ENCODE results near the gene CNTNAP2.

CNTNAP2 gene

GRCh38 chr7:146725520-146725919, 608.9 kb downstream of the CNTNAP2 start:
- no peak overlapping the region for H3K27ac ChIP-seq
- no peak for DNase-seq (ENCODE audit: low read depth, low spot score)

- DNase-seq (ENCODE audit: low read depth, low spot score), result no peak
- no peak overlapping the region for H3K27ac ChIP-seq
Measured at GRCh38 chr7:146728141-146728540, 611.5 kb downstream of the CNTNAP2 start.

GRCh38 chr7:146728611-146729010, 612.0 kb downstream of the CNTNAP2 start:
- no peak overlapping the region for H3K27ac ChIP-seq
- no peak for DNase-seq (ENCODE audit: low read depth, low spot score)

- H3K27ac ChIP-seq, result no peak overlapping the region
- no peak for DNase-seq (ENCODE audit: low read depth, low spot score)
Measured at GRCh38 chr7:146731185-146731584, 614.6 kb downstream of the CNTNAP2 start.

- DNase-seq (ENCODE audit: low read depth, low spot score), result no peak
- H3K27ac ChIP-seq, result no peak overlapping the region
Measured at GRCh38 chr7:146735992-146736391, 619.4 kb downstream of the CNTNAP2 start.

- no peak overlapping the region for H3K27ac ChIP-seq
- DNase-seq (ENCODE audit: low read depth, low spot score), result no peak
Measured at GRCh38 chr7:146736446-146737190, 620.0 kb downstream of the CNTNAP2 start.

- H3K27ac ChIP-seq, result no peak overlapping the region
- DNase-seq (ENCODE audit: low read depth, low spot score), result no peak
Measured at GRCh38 chr7:146740039-146740438, 623.4 kb downstream of the CNTNAP2 start.

- DNase-seq (ENCODE audit: low read depth, low spot score), result no peak
Measured at GRCh38 chr7:146741911-146742310, 625.3 kb downstream of the CNTNAP2 start.

GRCh38 chr7:146754385-146754784, 637.8 kb downstream of the CNTNAP2 start:
- no peak overlapping the region for H3K27ac ChIP-seq
- DNase-seq (ENCODE audit: low read depth, low spot score), result no peak

More at GRCh38 chr7:146741911-146742310, 625.3 kb downstream of the CNTNAP2 start:
- H3K27ac ChIP-seq, result no peak overlapping the region

GRCh38 chr7:146755585-146755984, 639.0 kb downstream of the CNTNAP2 start:
- no peak for DNase-seq (ENCODE audit: low read depth, low spot score)
- no peak overlapping the region for H3K27ac ChIP-seq

GRCh38 chr7:146764458-146764857, 647.9 kb downstream of the CNTNAP2 start:
- no peak overlapping the region for H3K27ac ChIP-seq
- no peak for DNase-seq (ENCODE audit: low read depth, low spot score)

GRCh38 chr7:146768957-146769356, 652.4 kb downstream of the CNTNAP2 start:
- DNase-seq (ENCODE audit: low read depth, low spot score), result no peak
- no peak overlapping the region for H3K27ac ChIP-seq

- H3K27ac ChIP-seq, result no peak overlapping the region
- DNase-seq (ENCODE audit: low read depth, low spot score), result no peak
Measured at GRCh38 chr7:146772601-146773000, 656.0 kb downstream of the CNTNAP2 start.

GRCh38 chr7:146773506-146773905, 656.9 kb downstream of the CNTNAP2 start:
- DNase-seq (ENCODE audit: low read depth, low spot score), result no peak
- no peak overlapping the region for H3K27ac ChIP-seq

GRCh38 chr7:146781352-146782116, 664.9 kb downstream of the CNTNAP2 start:
- DNase-seq (ENCODE audit: low read depth, low spot score), result no peak
- H3K27ac ChIP-seq, result no peak overlapping the region

- DNase-seq (ENCODE audit: low read depth, low spot score), result no peak
Measured at GRCh38 chr7:146787266-146787665, 670.7 kb downstream of the CNTNAP2 start.

GRCh38 chr7:146788008-146788407, 671.4 kb downstream of the CNTNAP2 start:
- H3K27ac ChIP-seq, result no peak overlapping the region
- no peak for DNase-seq (ENCODE audit: low read depth, low spot score)

More at GRCh38 chr7:146787266-146787665, 670.7 kb downstream of the CNTNAP2 start:
- no peak overlapping the region for H3K27ac ChIP-seq

- no peak overlapping the region for H3K27ac ChIP-seq
- no peak for DNase-seq (ENCODE audit: low read depth, low spot score)
Measured at GRCh38 chr7:146791344-146792285, 675.0 kb downstream of the CNTNAP2 start.

GRCh38 chr7:146804620-146805019, 688.0 kb downstream of the CNTNAP2 start:
- DNase-seq (ENCODE audit: low read depth, low spot score), result no peak
- no peak overlapping the region for H3K27ac ChIP-seq

GRCh38 chr7:146805082-146805481, 688.5 kb downstream of the CNTNAP2 start:
- no peak overlapping the region for H3K27ac ChIP-seq
- no peak for DNase-seq (ENCODE audit: low read depth, low spot score)
